GM19463 (cell line): ENCODE measurements around the gene FAM131C.
"Not testable (repeated sequence)": the region's sequence is repeated elsewhere in the genome, so short reads cannot be mapped to it uniquely, and the experiment has no call there.

Experiments used
- ATAC-seq: cut with Tn5 transposase; IDR thresholded peaks from one replicate; pipeline ENCODE4 v1.9.1; 2021; ENCODE audit warnings: mild to moderate bottlenecking, moderate library complexity; ENCODE audit not compliant: unreplicated experiment

Gene FAM131C

DNA sequence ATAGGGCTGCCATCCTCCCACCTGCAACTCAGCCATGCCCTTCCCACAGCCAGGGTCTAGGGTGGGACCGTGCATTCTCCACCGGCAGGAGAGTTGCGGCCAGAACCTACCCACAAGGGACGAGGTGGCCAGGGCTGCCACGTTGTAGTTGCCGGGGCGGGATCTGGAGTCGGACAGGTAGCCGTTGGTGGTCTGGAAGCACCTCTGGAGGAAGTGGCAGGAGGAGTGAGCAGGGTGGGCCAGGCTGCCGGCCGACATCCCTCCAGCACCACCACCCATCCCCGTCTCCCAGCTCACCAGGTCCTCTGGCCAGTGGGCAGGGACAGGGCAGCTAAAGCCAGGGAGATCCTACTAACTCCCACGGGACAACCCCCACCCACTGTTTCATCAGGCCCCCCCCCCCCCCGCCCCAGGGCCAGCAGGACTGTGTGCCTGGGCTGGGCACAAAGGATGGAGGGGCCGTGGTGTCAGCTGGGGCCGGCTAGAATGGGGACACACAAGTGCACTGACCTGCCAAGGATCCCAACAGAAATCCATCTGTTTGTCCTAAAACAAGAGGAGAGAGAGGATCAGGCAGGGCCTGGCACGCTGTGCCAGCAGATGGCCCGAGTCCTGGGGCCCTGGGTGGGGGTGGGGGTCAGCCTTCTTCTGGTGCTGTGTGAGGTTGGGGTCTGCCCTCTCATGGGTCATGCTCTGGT, 11.3 kb downstream of the FAM131C start:
- ATAC-seq: not testable (repeated sequence)

DNA sequence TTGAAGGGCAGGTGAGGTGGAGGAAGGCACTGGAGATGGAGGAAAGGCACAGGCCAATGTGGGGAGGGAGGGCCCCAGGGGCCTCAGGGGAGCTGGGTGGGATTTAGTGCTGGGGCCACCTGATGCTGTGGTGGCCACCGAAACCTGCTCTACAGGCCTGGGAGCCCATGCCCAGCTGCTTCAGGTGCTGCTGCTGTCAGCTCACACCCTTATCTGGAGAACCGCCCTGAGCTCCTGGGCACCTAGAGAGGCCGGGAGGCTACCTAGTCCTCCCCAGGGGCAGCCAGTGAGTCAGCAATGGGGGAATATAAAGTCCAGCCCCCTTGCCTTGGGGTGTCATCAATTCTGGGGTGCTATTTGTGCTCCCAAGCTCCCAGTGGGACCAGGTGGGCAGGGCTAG, 12.2 kb downstream of the FAM131C start:
- ATAC-seq: no peak

DNA sequence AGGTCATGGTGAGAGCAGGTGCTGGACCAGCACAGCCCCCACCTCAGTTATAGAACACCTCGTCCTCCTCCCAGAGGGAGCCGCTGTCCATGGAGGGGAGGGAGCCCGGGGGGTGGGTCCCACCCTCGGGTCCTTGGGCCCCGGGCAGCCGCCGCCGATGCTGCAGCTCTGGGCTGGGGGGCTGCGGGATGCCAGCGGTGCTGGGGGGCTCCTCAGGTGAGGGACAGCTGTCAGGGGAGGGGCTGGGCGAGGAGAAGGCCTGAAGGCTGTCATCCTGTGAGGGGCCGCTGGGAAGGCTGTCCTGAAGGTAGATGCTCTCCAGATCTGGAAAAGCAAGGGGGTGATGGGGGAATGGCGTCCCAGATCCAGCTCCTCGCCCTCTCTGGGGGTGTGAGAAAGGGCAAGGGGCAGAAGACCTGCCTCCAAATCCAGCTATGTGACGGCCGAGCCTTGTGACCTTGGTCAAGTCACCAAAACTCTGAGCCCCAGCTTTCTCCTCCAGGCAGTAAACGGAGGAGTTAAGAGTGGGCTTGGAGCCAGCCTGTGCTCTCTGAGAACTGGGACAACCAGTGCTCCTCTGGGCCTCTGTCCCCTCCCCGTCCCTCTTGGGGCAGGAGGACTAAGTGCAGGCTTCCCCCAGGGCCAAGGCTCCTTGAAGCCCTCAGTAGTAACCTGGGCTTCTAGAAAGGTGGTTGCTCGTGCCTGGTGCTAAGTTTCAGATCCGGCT, 14.9 kb downstream of the FAM131C start:
- not testable (repeated sequence) for ATAC-seq

DNA sequence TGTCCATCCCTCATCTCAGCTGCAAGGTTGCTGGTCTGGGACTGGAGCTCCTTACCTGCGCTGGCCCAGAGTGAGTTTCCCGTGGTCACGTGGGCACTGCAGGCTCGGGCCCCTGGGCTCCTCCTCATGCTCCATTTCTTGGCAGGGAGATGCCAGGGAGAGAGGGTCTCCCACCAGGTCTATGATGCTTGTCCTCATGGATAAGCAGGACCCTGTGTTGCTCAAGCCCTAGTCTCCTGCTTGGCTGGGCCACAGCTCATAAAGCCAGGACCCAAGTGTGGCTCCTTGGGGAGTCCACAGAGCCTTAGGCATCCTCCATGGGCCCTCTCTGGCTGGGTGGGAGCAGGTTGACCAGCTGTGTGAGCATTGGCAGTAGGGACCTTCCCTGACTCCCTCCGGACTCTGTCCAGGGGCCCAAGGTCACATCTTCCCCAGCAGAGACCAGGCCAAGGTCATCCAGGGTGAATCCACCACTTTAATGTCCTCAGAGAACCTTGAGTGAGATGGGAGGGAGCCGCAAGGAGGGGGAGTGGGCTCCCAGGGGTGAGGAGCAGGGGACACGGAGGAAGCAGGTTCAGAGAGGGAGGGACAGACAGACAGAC, 16.0 kb downstream of the FAM131C start:
- ATAC-seq: not testable (repeated sequence)

DNA sequence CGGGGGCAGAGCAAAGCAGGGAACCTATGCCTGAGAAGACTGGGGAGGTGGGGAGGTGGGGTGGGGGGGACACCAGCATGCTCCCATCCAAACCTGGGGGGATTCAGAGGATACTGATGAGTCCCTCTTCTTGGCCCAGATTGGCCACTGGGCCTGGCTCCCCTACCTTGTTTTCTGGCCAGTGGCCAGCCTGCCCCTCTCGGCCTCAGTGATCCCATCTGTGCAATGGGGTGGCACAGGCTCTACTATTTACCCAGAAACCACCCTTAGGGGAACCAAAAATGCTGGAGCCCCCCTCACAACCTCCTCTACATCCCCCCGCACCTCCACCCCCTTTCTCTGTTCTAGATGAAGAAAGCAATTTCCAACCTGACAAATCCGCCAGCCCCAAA, 16.9 kb downstream of the FAM131C start:
- not testable (repeated sequence) for ATAC-seq

DNA sequence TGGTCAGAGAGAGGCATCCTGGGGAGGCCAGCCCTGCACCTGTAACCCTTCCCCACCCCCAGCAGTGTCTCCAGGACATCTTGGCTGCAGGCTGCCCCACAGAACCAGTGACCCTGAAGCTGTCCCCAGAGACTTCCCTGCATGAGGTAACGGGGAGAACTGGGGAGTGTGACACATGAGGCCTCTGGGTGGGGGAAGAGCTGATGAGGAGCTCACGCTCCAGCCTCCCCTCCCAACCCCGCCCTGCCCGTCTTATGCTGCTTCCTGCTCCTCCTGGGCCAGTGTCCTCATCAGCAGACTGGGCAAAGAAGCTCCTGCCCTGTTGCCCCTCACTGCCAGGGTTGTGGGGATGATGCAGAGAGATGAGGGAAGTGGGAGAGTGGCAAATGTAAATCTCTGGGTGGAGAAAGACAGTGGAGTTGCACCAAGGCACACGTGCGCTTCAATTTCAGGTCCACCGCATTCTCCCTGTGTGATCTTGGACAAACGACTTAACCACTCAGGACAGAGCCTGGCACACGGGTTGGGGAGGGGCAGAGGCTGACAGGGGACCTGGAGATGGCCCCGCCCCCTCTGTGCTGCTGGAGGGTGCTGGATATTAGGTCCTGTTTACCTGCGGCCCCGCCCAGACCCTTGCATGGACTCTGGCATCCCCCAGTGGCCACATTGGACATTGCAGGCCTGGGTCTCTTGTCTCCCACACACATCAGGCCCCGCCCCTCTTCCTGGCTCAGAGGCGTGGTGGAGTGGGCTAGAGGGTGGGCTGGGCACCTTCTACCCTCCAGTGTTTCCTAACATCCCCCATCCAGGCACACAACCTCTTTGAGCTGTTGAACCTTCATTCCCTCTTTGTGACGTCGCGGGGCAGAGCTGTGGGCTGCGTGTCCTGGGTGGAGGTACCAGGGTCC, 17.6 kb downstream of the FAM131C start:
- ATAC-seq: no peak

DNA sequence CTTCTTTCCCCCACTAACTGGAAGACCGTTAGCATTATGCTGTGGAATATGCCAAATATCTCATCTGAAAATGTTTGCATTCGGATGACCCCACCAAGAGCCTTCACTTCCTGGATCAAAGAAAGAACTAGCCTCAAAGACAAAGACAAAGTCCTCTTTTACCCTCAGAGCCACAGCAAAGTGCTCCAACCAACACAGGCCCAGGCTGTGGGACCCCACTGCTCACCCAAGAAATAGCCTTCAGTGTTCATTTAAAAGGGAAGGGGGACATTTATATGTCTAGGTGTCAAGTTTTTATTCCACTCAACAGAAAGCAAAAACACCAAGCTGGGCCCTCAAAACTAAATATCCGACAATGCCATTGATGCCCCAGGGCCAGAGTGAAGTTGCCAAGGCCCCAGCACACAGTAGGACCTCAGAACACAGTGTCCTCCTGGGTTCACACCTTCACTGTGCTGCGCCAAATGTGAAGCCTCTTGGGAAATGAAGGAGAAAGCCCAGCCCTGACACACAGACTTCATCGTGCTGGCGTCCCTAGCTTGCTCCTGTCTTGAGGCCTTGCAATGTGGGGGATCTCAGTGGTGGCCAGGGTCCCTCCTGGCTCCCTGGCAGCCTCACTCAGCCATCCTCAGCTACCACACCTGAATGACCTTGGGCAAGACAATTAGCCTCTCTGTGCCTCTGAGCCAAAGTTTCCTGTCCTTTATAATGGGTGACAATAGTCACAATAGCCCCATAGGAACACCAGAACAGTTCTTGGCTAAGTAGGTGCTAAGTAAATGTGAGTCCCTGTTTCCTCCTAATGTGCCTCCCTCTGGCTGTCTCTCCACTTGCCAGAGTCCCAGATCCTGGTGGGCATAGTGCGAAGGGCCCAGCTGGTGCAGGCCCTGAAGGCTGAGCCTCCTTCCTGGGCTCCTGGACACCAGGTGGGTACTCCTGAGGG, 18.6 kb downstream of the FAM131C start:
- ATAC-seq: no peak

DNA sequence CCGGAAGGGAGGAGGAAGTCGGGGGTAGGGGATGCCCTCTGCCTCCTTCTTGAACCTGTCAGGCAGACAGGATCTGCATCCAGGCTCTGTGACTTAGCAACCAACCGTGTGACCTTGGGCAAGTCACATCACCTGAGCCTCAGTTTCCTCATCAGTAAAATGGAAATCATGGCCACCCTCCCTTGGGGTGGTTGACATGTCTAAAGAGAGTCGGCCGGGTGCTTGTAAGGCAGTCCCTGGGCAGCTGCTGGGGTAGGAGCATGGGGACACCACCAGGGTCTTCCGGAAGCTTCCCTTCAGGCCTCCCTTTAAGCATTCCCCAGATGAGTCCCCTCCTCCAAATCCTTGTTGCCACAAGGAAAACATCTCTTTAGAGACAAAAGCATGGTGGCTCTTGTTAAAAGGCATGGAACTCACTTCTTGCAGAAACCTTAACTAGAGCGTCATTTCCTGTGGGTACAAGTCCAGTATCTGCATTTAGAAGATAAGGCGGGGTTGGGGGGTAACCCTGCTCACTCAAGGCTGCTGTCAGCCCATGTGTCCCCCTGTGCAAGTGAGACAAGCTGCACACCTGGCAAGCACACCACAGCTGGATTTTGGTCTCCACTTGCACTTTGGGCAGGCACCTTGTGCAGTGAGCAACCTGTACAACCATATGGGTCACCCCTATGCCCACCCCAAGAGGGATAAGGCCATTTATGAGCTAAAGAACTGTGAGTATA, 19.5 kb downstream of the FAM131C start:
- no peak for ATAC-seq

DNA sequence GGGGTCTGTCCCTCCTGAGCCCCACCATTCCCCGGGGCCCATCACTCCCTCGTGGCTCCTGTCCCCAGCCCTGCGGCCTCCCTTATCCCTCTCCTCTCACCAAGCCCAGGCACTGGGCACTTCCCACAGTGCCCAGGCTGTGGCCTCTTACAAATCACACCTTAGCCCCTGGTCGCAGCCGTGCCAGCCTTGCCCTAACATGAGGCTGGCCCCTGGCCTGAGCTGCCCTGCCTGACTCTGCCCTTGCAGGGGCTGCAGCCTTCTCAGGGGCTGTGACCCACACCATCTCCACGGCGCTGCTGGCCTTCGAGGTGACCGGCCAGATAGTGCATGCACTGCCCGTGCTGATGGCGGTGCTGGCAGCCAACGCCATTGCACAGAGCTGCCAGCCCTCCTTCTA, 21.5 kb downstream of the FAM131C start:
- ATAC-seq: not testable (repeated sequence)

DNA sequence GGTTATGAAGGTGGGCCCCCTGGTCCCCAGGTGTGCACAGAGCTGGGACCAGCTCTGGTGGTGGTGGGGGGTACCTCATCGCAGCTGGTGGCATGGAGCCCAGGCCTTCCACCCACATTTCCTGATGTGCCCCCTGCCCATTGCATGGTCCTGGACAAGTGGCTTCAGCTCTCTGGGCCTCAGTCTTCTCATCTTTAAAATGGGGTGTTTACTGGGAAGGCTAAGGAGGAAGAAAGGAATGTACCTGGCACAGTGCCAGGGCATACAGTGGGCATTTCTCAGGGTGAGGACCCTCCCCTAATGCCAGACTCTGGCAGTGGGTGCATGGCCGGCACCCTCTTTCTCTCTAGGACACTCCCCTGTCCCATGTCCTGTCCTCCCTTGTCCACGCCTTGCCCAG, 22.4 kb downstream of the FAM131C start:
- ATAC-seq: no peak

DNA sequence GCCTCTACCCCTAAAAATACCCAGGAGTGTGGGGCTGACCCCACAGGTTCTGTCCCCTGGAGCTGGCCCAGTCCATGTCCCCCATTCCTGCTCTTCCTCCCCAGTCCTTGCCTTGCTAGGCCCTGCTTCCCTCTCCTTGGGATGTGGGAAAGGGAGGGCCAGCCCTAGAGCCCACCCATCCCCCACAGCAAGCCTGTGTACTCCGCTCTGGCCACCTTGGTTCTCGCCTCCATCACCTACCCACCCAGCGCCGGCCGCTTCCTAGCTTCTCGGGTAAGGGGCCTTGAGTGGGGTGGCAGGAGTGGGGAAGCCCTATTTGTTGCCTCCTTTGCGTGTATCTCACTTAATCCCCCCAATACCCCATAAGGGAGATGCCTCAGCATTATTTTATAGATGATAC, 23.1 kb downstream of the FAM131C start:
- no peak for ATAC-seq

DNA sequence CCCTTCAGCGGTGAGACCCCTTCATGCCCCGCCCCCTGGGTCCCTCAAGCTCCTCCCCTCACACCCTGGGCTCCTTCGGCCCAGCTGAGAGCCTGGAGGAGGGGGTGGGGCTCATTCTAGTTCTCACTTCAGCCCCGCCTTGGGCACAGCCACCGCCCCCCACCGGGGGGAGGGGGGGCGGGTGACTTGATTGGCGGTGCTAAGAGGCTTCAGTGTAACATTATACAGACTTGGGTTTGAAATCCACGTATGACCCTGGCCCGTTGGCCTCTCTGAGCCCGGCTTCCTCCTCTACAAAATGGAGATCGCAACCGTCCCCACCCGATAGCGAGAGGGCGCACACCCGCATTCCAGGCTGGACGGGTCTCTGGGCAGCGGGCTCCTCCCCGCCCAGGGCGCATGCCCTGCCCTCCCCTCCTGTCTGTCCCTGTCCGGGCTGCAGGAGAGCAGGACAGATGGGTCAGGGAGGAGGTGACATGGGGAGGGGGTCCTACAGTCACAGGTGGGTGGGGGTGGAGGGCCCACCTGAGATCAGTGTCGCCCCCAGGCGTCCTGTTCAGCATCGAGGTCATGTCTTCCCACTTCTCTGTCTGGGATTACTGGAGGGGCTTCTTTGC, 24.8 kb downstream of the FAM131C start:
- no peak for ATAC-seq

DNA sequence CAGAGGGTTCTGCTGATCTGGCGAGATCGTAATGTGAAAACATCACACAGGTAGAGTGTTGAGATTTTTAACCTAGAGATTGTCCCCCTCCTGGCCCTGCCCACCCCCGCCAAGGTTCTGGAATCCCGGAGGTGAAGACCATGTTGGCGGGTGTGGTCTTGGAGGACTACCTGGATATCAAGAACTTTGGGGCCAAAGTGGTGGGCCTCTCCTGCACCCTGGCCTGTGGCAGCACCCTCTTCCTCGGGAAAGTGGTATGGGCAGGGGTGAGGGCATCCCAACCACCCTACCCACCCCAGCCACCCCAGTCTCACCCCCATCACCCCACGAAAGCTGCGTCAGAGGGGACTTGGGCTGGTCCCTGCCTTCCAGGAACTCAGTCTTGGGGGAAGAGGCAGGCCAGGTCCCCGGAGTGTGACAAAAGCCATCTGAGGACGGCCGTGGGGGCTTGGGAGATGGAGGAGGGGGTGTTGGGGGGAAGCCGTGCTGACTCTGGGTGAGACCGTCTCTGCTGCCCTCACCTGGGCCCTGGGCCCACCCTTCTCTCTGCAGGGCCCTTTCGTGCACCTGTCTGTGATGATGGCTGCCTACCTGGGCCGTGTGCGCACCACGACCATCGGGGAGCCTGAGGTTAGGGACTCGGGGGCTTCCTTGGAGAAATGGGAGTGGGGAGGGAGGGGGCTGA, 25.5 kb downstream of the FAM131C start:
- ATAC-seq: no peak

DNA sequence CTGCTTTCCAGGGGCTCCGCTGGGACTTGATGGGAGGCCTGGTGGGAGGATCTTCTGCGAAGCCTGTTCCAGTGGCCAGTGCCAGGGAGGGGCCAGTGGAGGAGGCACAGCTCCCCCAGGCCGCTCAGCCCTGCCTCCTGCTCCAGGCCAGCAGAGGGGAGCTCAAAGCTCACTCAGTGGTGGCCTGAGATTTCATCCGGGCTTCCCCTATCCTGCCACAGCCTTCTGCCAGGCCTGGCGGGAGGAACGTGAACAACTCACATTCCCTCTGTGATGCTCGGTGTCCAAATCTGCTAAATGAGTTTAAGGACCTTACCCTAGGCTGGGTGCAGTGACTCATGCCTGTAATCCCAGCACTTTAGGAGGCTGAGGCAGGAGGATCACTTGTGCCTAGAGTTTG, 26.6 kb downstream of the FAM131C start:
- no peak for ATAC-seq

DNA sequence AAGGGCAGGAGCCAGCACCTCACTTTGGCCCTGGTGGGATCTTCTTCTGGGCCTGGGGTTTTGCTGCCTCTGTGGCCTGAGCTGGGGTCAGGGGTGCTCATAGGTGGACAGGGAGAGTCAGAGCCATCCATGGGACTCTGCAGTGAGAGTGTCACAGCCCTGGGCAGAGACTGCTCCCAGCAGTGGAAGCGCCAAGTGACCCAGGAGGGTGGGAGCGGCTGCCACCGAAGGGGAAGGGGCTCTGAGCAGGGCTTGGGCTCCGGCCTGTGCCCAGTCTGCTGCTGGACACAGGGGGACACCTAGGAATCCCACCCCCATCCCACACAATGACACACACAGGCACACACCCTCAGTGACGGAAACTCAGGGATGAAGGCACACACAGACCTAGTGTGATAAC, 29.5 kb downstream of the FAM131C start:
- ATAC-seq: no peak

DNA sequence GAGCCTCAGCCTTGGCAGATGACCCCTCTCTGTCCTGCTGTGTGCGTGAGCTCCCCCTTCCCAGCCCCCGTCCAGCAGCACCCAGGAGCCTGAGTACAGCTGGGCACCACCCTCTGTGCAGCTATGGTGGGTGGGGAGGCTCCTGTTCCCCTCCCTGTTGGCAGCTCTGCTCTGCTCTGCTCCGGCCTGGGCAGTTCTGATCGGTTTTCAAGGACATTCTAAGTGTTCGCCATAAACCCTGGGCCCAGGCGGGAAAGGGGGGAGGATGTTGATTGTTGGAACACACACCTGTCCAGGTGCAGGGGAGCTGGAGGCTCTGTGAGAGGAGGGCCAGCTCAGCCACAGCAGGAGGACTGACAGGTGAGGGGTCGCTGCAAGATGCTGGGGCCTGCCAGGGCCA, 29.9 kb downstream of the FAM131C start, which contains the start of gene CLCNKB:
Gene CLCNKB, plus strand, starts transcription at position 262 of the 400 bp plus-strand sequence. CDS start 711 bp downstream, outside the sequence.
- ATAC-seq: no peak

DNA sequence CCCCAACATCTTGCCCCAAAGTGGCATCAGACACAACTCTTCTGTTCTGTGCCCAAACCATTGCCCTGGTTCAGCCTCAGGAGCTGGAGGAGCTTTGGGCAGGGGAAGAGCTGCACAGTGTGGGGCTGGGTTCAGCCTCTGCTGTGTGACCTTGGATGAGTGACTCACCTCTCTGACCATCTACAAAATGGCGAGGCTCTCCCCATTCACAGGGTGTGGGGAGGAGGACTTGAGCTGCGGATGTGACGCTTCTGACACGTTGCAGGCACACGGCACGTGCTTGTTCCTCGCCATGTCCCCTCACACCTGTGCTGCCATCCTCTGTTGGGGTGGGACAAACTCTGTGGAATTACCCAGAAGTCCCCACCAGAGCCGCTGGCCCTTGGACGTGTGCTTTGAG, 30.8 kb downstream of the FAM131C start:
- ATAC-seq: not testable (repeated sequence)

DNA sequence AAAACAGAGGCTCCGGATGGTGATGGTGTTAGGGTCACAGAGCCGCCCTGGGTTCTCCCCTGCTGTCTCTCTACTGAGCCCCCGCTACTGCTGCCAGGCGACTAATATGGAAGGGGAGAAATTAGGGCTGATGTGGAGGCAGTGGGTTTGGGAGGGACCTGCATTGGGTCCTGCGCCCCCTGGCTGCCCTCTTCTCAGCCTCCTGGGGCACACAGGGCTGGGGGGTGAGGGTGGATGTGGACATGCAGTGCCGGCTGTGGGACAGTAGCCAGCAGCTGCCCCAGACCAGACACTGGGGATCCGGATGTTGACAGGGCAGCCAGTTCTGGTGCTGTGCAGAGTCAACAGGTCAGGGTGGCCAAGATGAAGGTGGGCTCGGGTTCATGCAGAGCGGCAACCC, 31.4 kb downstream of the FAM131C start:
- no peak for ATAC-seq
